ENCODE data around the gene SOCS3.
"Not testable (repeated sequence)": the region's sequence is repeated elsewhere in the genome, so short reads cannot be mapped to it uniquely, and the experiment has no call there.

Gene SOCS3

DNA sequence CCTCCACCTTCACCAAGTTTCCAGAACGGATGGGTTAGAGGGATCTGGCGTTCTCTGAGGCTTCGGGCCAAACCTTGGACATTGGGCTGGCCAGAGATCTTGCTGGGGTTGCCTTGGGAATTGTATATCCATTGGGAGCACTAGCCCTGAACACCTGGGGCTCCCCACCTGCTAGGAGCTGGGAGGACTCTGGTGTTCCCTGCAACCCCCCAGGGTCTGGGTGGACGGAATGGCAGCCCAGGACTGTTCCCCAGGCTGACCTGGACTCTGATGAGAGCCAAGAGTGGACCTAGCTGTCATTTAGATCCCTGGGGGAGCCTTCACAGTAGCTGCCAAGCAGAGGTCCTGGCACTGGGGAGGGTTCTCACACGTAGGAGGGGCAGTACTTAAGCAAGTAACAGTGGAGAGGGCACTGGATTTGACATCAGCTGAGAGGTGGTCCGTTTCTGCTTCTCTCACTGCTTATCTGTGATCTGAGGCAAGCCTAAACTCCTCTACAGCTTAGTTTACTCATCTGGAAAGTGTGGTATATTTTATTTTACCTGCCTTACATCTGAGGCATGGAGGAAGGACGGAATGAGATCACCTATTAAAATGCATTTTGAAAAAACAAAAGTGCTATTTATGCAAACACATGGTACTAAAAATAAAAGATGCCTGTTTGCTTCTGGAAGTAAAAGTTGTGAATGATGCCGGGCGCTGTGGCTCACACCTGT, 11.7 kb downstream of the SOCS3 start:
- DNase-seq: no peak

DNA sequence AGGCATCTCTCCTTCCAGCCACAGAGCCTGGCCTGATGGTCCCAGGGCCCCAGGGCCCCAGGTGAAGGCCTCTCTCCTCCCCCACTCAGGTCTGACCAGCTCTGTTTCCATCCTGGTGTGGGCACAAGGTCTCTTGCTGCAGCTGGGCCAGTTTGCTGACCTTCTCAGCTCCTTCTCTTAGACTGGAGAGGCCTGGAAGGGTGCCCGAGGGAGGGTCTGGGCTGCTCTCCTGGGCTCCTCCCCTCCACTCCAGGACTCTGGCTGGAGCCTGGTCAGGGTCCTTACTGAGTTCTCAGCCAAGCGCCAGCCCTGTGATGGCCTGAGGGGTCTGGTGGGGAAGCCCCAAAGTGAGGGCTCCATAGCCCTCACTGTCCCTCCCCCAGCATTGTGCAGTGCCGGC, 12.4 kb downstream of the SOCS3 start:
- no peak for DNase-seq

DNA sequence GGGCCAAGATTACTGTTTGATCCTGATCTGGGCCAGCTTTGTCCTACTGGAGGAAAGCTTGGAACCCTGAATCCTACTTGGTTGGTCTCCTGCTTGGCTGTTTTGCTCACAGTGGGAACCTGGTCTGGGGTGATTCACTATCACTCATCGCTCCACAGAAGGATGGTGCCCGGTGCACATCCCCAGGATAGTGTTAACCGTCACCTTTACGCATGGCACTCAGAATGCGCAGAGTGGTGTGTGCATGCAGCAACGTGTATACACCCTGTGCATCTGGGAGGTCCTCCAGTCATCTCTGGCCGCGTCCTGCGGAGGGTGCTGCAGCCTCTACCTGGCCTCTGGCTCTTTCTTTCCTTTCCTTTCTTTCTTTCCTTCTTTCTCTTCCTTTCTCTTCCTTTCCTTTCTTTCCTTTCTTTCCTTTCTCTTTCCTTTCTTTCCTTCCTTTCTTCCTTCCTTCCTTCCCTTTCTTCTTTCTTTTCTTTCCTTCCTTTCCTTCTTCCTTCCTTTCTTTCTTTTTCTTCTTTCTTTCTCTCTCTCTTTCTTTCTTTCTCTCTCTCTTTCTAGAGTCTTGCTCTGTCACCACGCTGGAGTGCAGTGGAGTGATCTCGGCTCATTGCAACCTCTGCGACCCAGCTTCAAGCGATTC, 13.1 kb downstream of the SOCS3 start:
- DNase-seq: no peak

DNA sequence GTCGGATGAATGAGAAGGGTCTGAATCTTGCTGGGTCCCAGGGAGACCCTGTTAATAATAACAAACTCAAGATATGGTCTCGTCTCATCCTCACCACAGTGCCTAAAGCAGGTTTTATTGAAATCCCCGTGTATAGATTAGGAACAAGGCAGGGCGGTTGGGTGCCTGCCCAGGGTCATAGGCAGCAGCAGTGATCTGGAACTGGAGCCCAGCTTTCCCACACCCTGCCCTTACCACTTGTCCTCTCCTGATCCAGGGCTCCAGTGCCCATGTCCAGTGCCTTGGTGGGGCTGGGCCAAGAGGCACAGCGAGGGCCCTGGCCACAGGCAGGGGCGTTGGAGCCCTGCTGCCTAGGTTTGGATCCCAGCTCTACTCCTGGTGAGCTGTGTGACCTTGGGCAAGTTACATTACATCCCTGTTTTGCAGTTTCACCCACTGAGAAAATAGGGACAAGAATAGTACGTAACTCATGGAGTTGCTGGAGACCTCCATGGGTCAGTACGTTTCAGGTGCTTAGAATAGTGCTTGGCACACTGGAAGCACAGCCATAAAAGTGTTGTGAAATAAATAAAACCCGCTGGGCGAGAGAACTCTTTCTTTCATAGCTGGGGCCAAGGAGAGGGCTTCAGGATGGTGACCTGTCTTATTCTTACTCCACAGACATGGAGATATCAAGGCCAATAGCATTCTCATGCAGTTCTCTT, 13.9 kb downstream of the SOCS3 start:
- DNase-seq: no peak

DNA sequence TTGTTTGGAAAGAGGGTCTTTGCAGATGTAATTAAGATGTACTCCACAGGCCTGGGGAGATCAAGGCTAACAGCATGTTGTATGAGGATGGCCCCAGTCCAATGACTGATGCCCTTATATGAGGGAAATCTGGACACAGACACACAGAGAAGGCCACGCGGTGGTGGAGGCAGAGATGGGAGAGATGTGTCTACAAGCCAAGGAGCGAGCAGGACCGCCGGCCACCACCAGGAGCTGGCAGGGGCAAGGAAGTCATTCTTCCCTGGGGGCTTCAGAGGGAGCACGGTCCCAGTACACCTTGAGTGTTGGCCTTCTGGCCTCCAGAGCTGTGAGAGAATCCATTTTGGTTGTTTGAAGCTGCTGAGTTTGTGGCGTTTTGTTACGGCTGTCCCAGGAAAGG, 14.7 kb downstream of the SOCS3 start:
- no peak for DNase-seq

DNA sequence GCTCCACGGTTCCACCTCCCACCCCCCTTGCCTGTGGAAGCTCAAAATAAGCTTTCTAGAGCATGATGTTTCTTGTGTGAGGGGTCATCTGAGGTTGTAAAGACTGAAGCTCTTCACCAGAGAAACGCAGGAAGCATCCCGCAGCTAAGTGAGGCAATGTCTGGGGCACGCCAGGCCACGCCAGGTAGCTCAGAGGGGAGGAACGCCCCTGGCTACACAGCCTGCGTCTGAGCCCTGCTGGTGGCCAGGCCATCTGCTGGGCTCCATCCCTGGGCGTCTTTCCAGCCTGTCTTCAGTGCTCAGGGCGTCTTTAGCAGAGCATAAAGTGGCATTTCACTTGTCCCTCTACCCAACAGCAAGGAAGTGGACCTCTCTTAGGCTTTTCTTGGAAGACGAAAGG, 15.2 kb downstream of the SOCS3 start:
- DNase-seq: no peak

DNA sequence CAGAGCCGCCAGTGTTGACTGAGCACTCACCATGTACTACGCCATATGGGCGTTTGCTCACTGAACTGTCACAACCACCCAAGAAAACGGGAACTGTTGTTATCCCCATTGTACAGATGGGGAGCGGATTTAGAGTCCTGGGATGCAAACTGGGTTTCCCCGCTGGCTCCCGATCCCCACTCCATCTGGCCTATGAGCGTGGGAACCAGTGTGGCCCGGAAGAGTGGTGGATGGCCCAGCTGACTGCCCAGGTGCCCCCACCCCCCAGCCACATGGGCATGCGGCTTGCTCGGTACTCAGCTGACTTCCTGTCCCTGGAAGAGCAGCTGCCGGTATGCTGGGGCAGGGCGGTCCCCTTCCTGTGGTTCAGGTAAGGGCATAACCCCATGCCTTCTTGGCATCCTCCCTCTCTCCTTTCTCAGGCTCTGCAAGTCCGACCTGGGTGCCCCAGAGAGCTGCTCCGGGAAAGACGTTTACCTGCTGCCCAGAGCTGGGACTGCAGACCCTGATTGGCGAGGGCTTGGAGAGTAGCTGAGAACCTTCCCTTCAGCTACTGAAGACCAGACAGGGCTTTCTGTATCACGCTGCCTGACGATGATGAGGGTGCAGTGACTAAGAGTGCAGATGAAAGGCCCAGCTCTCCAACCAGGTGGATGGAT, 16.2 kb downstream of the SOCS3 start:
- peak; percentile 62 to 70 for DNase-seq

DNA sequence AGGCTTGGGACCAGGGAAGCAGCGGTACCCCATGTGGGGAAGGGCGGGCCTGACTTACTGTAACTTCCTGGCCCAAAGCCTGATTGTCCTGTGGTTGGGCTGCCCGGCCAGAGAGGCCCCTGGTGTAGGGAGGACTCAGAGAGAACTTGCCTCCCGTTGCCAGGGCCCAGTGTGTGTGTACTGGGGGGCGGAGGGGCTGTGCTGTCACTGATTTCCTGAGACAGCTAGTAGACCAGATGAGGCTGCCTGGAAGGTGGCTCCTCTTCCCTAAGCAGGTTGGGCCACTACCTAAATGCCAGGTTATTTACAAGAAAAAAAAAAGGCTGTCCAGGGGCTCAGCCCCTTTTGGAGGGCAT, 16.7 kb downstream of the SOCS3 start:
- DNase-seq: peak in 1 of 2 donors; percentile 23

DNA sequence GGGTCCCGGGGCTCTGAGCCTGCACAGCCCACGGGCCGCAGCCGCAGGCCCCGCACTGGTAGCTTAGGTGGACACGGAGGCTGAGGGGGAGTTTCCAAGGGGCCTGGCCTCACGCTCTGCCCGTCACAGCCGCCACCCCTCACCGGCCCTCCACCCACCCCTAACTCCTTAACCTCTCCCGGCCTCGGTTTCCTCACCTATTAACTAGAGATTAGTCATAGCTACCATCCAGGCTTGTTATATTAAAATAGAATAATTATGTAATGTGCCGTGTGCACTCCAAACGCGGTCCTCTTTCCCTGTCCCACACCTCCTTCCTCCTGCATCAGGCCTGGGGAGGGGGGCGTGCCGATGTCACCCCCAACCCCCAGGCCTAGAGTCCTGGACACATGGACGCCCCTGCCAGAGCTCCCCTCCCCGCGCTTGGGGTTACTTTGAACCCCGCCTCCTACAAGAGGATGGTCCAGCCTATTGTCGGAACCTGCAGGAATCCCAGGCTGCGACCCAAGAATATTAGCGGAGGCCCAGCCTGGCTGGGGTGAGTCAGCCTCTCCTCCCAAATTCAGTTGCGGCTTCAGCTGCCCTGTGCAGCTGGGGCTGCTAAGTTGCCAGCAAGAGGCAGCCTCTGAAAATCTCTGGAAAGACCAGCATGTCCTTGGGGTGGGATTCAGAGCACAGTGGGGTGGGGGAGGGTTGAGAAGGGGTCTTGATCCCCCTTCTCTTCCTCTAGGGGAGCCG, 17.3 kb downstream of the SOCS3 start:
- no peak for DNase-seq

DNA sequence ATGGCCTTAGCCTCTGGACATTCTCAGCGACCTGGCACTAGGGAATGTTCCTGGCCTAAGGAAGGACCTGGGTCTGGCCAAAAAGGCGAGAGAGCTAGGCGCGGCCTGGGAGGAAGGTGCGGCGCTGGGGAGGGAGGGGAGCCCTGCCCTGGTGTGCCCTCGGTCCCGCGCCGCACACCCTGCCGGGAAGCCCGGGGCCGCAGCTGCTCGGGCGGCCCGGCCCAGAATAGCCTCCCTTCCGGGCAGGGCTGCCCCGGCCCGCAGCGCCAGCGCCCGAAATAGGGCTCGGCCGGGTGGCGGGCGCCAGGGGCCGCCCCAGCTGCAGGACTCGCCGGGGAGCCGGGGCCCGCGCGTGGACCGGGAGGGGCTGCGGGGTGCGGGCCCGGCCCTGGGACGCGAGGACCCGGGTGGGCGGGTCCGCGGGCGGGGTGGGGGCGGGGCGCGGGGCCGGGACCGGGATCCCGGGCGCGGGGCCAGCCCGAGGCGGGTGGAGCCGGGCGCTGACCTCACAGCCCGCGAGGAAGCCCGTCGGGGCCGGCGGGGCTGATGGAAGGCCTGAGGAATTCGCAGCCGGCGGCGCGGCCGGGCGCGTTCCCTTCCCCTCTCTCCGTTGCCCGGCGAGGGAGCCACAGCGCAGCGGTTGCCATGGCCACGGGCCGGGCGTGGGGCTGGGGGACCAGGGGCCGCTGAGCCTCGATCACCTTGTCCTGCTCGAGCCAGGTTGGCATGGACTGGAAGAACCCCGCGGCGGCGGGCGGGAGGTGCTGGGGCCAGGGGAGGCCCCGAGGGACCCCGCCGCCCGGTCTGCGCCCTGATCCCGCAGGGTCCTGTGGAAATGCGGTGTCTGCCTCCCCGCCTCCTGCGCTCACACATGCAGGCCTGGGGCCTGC, 18.1 kb downstream of the SOCS3 start:
- peak in 1 of 2 donors; percentile 29 for DNase-seq

DNA sequence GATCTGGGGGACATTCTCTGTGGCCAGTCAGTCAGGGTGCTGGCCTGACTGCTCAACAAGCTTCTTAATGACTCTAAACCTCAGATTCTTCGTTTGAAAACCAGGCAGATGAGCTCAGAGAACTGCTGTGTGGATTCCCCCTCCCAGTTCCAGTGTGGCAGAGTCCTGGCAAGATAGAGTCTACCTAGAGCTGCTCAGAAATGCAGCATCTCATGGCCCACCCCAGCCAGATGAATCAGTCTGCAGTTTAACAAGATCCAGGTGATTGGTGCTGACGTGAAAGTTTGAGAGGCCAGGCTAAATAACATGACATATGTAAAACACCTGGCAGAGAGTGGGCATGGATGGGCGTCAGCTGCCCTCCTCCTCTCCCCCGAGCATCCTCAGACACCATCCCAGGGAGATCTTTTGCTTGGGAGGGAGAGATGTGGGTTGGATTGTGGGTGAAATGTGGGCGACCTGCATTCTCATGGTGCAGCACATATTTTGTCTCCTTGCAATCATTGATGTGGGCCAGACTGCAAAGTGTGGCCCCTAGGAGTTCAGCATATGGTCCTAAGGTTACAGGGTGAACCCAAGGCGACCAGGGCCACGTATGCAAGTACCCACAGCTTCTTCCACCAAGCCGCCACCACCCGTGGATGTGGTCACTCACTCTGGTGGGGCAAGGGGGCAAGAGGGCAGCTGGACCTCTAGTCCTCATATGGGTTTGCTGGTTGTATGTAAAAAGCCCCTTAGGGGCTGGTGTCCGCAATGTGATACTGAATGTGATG, 19.5 kb downstream of the SOCS3 start:
- DNase-seq: no peak

DNA sequence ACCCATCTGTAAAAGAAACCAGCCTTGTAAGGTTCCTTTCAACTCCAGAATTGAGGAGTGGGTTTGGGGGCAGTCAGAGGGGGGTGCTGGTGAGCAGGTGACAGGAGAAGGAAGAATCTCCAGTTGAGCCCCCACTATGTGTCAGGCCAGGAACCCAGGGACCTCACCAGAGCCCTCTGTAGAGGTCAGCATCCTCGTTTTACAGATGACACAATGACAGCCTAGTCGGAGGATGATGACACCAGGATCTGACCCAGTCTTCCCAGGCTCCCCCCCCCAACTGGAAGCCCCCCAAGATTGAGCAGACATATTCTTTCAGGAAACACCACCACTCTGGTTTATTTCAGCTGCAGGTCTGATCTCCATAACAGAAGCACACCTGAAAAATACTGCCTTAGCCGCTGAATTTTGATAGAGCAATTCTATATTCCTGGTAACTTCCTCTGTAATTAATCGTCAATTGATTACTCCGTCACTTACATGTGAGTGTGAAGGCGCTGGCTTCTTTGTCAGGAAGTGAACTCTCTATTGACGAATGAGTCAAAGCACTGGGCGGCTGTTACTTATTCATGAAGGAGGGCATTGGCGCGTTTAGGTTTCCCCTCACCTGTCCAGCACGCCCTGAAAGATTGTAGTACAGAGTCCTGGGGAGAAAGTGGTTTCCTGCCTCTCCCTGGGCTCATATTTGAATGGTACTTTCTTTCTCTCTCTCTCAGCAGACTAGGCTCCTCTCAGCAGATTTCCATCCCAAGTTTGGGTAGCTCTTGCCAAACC, 21.2 kb downstream of the SOCS3 start:
- DNase-seq: no peak

DNA sequence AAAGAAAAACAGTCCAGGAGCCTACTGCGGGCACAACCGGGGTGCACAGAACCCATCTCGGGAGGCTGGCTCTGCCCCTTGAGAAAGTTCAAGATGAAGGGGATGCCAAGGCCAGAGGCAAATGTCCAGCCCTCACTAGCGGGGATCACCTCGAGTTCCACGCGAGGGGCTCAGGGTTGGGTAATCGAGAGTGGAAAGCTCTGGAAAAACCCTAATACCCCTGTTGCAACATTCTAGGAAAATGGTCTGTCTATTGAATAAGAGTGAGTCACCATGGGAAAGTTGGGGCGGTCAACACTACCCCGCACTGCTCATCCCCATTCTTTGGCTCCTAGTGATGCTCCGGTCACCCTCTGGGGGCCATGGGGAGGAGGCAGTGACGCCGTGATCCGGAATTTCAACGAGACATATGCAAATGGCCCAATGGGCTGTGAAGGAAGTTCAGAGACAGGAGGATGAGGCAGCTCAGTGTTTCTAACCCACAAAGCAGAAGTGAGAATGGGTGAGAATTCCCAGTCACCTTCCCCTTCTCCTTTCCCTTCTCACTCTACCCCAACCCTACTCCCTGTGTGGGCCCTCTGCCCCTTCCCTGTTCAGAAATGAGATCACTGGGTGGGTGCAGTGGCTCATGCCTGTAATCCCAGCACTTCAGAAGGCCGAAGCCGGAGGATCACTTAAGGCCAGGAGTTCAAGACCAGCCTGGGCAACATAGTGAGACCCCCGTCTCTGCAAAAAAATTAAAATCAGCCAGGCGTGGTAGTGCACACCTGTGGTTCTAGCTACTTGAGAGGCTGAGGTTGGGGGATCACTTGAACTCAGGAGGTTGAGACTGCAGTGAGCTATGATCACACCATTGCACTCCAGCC, 22.4 kb downstream of the SOCS3 start:
- DNase-seq: no peak

DNA sequence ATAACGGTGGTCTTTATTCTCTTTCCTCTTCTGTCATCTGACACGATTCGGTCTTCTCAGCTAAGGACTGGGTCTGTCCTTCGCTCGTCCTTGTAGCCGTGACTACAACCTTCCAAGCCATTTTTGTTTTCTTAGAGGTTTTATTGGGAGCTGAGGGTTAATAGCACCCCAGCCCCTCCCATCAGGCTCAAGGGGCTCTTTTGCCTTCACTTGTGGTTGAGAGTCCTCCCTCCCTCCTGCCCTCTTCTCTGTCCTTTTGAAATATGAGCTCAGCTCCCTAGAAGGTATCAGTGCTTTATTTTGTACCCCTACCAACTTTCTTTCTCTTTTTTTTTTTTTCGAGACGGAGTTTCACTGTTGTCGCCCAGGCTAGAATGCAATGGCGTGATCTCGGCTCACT, 24.7 kb downstream of the SOCS3 start:
- no peak for DNase-seq

DNA sequence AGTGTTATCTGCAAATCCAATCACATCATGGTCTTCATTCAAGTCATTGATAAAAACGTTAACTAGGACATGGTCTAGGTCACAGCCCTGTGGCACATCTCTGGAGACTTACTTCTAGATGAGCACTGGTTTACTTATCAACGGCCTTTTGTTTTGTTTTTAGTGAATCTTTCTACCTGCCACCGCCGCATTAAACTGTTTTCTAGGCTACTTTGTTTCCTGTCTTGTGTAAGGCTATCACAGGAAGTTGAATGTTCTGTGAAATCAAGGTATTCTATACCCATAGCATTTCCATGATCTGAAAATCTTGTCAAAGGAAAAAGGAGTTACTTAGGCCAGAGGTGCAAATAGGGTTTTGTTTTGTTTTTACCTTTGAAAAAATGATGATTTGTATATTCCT, 26.9 kb downstream of the SOCS3 start:
- no peak for DNase-seq

DNA sequence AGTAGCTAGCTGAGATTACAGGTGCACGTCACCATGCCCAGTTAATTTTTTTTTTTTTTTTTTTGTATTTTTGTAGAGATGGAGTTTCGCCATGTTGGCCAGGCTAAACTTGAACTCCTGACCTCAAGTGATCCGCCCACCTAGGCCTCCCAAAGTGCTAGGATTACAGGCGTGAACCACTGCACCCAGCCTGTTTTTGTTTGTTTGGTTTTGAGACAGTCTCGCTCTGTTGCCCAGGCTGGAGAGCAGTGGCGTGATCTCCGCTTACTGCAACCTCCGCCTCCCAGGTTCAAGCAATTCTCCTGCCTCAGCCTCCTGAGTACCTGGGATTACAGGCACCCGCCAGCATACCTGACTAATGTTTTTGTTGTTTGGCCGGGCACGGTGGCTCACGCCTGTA, 28.5 kb downstream of the SOCS3 start:
- DNase-seq: not testable (repeated sequence)

DNA sequence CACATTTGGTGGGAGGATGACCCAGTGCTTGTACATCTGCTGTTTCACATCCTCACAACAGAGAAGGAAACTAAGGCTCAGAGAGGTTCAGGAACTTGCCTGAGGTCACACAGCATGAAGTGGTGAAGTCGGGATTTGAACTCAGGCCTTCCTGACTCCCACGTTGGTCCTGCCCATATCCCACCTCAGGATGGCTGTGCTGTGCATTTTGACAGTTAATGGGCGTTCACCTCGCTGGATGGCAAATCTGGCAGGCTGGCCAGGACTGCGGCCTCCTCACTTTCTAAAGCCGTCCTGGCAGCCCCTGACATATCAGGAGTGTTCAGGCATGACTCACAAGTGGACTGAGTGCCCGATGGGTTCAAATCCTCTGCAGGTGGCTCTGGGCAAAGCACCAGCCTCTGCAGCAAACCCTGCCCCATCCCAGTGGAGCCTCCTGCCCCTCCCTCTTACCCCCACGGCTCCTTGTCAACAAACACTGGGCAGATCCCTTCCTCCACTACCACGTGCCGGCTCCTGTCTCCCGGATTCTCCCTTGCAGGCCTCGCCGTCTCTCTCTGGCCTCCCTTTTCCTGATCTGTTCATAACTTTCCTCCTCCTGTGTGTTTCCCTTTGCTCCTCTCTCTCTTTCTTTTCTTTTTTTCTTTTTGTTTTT, 29.2 kb downstream of the SOCS3 start:
- no peak for DNase-seq

DNA sequence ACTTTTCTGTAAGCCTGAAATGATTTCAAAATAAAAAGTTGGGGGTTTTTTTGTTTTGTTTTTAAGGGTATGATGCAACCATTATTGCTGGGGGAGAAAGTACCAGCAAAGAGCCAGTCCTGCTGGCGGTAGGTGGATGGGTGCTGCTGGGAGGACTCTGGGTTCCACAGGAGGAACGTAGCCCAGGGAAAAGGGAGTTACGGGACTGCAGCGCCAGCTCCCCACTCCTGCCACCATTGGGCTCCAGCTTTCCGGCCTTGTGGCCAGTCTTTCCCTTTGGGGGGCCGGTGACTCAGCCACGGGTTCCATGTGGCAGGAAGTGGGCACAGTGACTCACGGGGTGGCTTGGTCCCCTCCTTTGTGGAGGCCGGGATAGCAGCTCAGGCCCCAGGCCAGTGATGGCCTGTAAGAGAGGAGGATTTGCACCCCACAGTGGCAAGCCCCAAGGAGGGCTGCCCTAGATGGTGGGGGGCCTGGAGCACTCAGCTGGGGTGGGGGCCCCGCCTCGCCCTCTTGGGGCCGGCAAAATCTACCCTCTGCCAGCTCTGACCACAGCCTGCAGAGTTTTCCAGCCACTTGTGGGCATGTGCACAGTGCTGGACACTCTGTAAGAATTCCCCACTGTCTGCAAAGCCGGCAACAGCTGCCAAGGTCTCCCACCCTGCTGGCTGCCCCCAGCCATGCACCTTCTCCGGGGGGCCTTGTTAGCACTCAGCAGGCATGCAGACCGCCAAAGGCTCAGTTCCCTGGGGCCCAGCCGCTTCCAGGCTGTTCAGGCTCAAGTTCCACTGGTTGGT, 30.4 kb downstream of the SOCS3 start:
- DNase-seq: peak in 1 of 2 donors; percentile 36
